Measurements from ENCODE around the gene ERVMER34-1. TPM values are rescaled to one million over a fixed set of nuclear protein-coding genes. Genes with fewer than 3 reads are reported as not detected.

ERVMER34-1 gene
- total RNA-seq, 1 donor from 2014 or later, result not detected

DNA sequence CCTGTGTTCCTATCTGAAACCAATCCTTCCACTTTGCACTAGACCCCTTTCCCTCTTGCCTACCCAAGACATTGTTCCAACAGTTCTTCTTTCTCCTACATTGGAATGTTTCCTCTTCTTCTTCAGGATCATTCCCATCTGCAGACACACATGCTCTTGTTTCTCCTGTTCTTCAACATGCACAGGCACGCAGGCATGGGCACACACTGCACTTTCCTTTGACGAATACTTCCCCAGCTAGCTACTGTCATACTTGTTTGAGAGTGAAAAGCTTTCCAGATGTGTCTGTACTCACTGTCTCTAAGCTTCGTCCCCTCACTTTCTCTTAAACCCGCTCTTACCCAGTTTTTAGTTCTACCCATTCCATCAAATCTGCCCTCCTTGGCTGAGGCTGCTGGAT, 31.8 kb upstream of the ERVMER34-1 start:
- no peaks in the 10 kb centered on the region for H3K4me1 ChIP-seq
- H3K4me3 ChIP-seq, result no peak overlapping the region
- no peaks in the 10 kb centered on the region for H3K9me3 ChIP-seq
- TF ChIP-seq, protein P1, sequence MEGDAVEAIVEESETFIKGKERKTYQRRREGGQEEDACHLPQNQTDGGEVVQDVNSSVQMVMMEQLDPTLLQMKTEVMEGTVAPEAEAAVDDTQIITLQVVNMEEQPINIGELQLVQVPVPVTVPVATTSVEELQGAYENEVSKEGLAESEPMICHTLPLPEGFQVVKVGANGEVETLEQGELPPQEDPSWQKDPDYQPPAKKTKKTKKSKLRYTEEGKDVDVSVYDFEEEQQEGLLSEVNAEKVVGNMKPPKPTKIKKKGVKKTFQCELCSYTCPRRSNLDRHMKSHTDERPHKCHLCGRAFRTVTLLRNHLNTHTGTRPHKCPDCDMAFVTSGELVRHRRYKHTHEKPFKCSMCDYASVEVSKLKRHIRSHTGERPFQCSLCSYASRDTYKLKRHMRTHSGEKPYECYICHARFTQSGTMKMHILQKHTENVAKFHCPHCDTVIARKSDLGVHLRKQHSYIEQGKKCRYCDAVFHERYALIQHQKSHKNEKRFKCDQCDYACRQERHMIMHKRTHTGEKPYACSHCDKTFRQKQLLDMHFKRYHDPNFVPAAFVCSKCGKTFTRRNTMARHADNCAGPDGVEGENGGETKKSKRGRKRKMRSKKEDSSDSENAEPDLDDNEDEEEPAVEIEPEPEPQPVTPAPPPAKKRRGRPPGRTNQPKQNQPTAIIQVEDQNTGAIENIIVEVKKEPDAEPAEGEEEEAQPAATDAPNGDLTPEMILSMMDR (IDR thresholded peaks at IDR 0.05), result no peak
- intact Hi-C loops (cut with DNase I), result no loop called here
- H3K27ac ChIP-seq, result no peak overlapping the region
- no peaks in the 10 kb centered on the region for H3K36me3 ChIP-seq
- DNase-seq (ENCODE audit: low spot score in 2 of 2), result no peak
- no peaks in the 10 kb centered on the region for H3K27me3 ChIP-seq

DNA sequence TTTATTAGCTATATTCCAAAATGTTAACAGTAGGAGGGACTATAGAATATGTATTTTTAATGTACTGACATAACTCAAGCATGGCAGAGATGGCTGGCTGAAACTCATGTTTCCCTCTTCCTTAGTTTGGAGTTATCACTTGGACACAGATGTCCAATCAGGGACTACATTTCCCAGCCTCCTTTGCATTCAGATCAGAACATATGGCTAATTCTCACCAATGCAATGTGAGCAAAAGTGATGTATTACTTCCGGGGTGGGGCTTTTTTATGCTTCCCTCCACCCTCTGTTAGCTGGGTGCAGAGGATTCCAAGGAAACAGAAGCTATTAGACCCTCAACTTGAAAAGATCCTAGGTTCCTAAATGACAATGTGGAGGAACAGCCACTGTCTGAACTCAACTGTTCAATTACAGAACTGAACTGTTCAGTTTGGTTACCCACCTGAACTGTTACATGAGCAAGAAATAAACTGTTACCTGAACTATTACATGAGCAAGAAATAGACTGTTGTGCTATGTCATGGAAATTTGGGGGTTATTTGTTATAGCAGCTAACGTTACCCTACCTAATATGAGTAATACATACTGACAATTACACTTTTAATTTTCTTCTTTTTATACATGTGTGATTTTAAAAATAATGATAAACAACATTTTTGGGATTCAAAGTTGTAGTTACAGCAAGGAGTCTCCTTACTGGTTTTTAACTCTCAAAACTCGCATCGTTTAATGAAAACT, 29.6 kb upstream of the ERVMER34-1 start:
- Histone ChIP-seq H3K27me3 (no peaks in the 10 kb centered on the region), H3K4me1 (no peaks in the 10 kb centered on the region), H3K36me3 (no peaks in the 10 kb centered on the region), H3K27ac (no peak overlapping the region), H3K4me3 (no peak overlapping the region), H3K9me3 (no peaks in the 10 kb centered on the region)
- DNase-seq (ENCODE audit: low spot score in 2 of 2), result no peak
- TF ChIP-seq, protein P1 (IDR thresholded peaks at IDR 0.05), result no peak
- intact Hi-C loops (cut with DNase I), result no loop called here

DNA sequence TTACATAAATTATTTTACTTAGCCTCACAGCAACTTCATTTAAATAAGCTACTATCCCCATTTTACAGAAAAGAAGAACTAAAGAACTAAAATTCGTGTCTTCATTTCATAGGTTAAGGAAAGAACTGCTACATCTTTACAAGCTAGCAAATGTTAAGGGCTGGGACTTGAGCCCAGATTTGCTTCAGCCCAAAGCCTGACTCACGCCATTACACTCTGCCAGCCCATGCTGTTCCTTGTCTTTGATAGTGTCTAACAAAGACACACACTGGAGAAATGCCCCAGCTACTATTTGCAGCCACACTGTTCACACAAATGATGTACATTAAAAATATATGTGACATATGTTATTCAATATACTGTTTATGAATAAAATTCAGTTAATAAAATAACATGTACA, 29.0 kb upstream of the ERVMER34-1 start:
- no peak for DNase-seq (ENCODE audit: low spot score in 2 of 2)
- TF ChIP-seq, protein P1 (IDR thresholded peaks at IDR 0.05), result no peak
- intact Hi-C loops (cut with DNase I), result no loop called here

DNA sequence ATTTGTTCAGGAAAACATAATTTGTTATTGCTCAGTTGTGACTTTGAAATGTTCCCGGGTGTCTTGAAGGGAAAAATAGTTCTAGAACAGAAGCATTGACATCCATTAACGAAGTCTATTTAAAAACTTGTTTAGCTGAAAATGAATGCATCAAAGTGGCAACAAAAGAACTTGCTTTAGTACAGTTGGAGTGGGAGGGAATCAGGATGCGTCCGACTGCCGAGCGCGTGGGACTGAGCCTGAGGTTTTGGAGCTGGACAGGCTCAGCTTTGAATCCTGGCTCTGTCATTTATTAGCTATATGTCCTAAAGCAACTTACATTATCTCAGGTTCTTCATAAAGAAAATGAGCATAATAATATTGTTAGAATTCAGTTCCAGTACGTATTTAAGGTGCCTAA, 9.0 kb upstream of the ERVMER34-1 start:
- TF ChIP-seq, protein P1 (IDR thresholded peaks at IDR 0.05), result no peak
- no peaks in the 10 kb centered on the region for H3K27me3 ChIP-seq
- DNase-seq (ENCODE audit: low spot score in 2 of 2), result no peak
- H3K9me3 ChIP-seq, result no peaks in the 10 kb centered on the region
- no peaks in the 10 kb centered on the region for H3K36me3 ChIP-seq
- H3K4me1 ChIP-seq, result no peaks in the 10 kb centered on the region
- intact Hi-C loops (cut with DNase I), result no loop called here
- no peak overlapping the region for H3K27ac ChIP-seq
- no peak overlapping the region for H3K4me3 ChIP-seq

More for the DNA sequence above, 29.0 kb upstream of the ERVMER34-1 start:
- Histone ChIP-seq H3K4me1 (no peaks in the 10 kb centered on the region), H3K36me3 (no peaks in the 10 kb centered on the region), H3K9me3 (no peaks in the 10 kb centered on the region), H3K4me3 (no peak overlapping the region), H3K27me3 (no peaks in the 10 kb centered on the region), H3K27ac (no peak overlapping the region)

DNA sequence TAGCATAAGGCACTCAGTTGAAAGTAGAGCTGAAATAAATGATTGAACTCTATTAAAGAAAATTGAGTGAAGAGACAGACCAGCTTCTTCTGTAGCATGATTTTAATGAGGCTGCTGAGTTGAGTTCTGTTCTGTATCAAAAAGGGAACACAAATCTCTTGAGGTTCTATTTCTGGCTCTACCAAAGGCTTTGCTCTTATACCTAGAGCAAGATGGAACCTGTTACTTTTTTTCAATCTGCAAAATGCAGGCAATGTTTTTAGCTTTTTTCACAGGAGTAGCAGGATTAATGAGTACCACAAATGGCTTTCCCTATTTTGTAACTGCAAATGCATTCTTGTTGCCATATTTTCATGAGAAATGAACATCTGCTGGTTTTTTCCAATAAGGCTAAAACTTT, 4.2 kb upstream of the ERVMER34-1 start:
- Histone ChIP-seq H3K27ac (no peak overlapping the region), H3K27me3 (no peaks in the 10 kb centered on the region), H3K9me3 (no peaks in the 10 kb centered on the region), H3K4me3 (no peak overlapping the region), H3K36me3 (no peaks in the 10 kb centered on the region), H3K4me1 (peaks cover 0 to 6% of the 10 kb centered on the region in 2 donors)
- intact Hi-C loops (cut with DNase I), result no loop called here
- TF ChIP-seq, protein P1 (IDR thresholded peaks at IDR 0.05), result no peak
- no peak for DNase-seq (ENCODE audit: low spot score in 2 of 2)
